Globus pallidus (tissue), 1 donor: Measurements from ENCODE around the gene ERCC3.
"Not testable (repeated sequence)": the region's sequence is repeated elsewhere in the genome, so short reads cannot be mapped to it uniquely, and the experiment has no call there.

Source experiments
- DNase-seq: peaks from one replicate; pipeline ENCODE4 v3.0.0-alpha.2; 2015; ENCODE audit warnings: low spot score

ERCC3 gene

GRCh38 chr2:127225186-127225960, 68.6 kb downstream of the ERCC3 start:
- DNase-seq, result no peak

- DNase-seq, result not testable (repeated sequence)
These were observed 69.8 kb downstream of the ERCC3 start for GRCh38 chr2:127224135-127224534.

GRCh38 chr2:127220768-127221527, 73.0 kb downstream of the ERCC3 start:
- DNase-seq, result no peak

- no peak for DNase-seq
These were observed 73.7 kb downstream of the ERCC3 start, which contains the start of gene CYP27C1 for GRCh38 chr2:127220102-127220767. Gene CYP27C1 (minus strand): TSS chr2:127220299. CDS start chr2:127220270, 29 bp downstream.

GRCh38 chr2:127219171-127220070, 74.5 kb downstream of the ERCC3 start:
- DNase-seq, result no peak

GRCh38 chr2:127218812-127219170, 75.2 kb downstream of the ERCC3 start:
- DNase-seq, result no peak

- DNase-seq, result no peak
These were observed 76.2 kb downstream of the ERCC3 start for GRCh38 chr2:127217470-127218325.

- no peak for DNase-seq
These were observed 77.4 kb downstream of the ERCC3 start for GRCh38 chr2:127216593-127216992.

- DNase-seq, result no peak
These were observed 77.8 kb downstream of the ERCC3 start for GRCh38 chr2:127216095-127216494.

GRCh38 chr2:127214201-127214600, 79.7 kb downstream of the ERCC3 start:
- not testable (repeated sequence) for DNase-seq

GRCh38 chr2:127208313-127208712, 85.6 kb downstream of the ERCC3 start:
- no peak for DNase-seq
